Esophagus squamous epithelium (tissue), 4 donors: ENCODE results near the gene ATAT1.

Source experiments
- CTCF ChIP-seq, 6 experiments: fragments of 450-650 bp in 4 of 6; fragments of 200-600 bp in 2 of 6; sonication (generic) in 2 of 6; IDR thresholded peaks; one replicate each; pipeline ENCODE4 v1.5.1; 2016 to 2019; ENCODE audit warnings: antibody characterized with exemption in 6 of 6, mild to moderate bottlenecking in 4 of 6, moderate library complexity in 4 of 6
- POLR2A ChIP-seq, 4 donors: fragments of 450-650 bp; IDR thresholded peaks; one replicate each; pipeline ENCODE4 v1.6.1; 2017; ENCODE audit warnings: antibody characterized with exemption in 4 of 4, mild to moderate bottlenecking in 4 of 4, moderate library complexity in 3 of 4

- no peak for TF ChIP-seq CTCF (IDR thresholded peaks at IDR 0.05)
- TF ChIP-seq POLR2A (IDR thresholded peaks at IDR 0.05): peak in 2 of 4 donors; percentile 19 to 22
Measured at GRCh38 chr6:30647242-30648116, 20.8 kb downstream of the ATAT1 start.
